ENCODE measurements around the gene PRKN. TPM values are rescaled to one million over a fixed set of nuclear protein-coding genes. Genes with fewer than 3 reads are reported as not detected.

Gene PRKN
- total RNA-seq, 3 donors from 2014 or later: 5.2 to 10.2 (median 8.1) TPM

- no peaks in the 10 kb centered on the region for H3K4me1 ChIP-seq (ENCODE audit: low read depth)
- no peak overlapping the region for H3K4me3 ChIP-seq
- H3K9me3 ChIP-seq: no peaks in the 10 kb centered on the region
- DNase-seq: no peak
- no peak for TF ChIP-seq CTCF (IDR thresholded peaks at IDR 0.05)
- ATAC-seq: no peak
- H3K36me3 ChIP-seq (ENCODE audit: low read depth): no peaks in the 10 kb centered on the region
- intact Hi-C loops (cut with DNase I, micrococcal nuclease): no loop called here
Observed at GRCh38 chr6:161761966-161762365, 965.6 kb downstream of the PRKN start.

GRCh38 chr6:161755080-161755479 is 972.5 kb downstream of the PRKN start:
- ATAC-seq (no peak), DNase-seq (no peak)
- Histone ChIP-seq H3K4me3 (no peak overlapping the region), H3K36me3 (ENCODE audit: low read depth) (no peaks in the 10 kb centered on the region), H3K9me3 (no peaks in the 10 kb centered on the region), H3K4me1 (ENCODE audit: low read depth) (no peaks in the 10 kb centered on the region)
- intact Hi-C loops (cut with DNase I, micrococcal nuclease): no loop called here
- TF ChIP-seq CTCF (IDR thresholded peaks at IDR 0.05): no peak

- ATAC-seq: no peak
- H3K4me3 ChIP-seq: no peak overlapping the region
- H3K36me3 ChIP-seq (ENCODE audit: low read depth): no peaks in the 10 kb centered on the region
- H3K9me3 ChIP-seq: no peaks in the 10 kb centered on the region
- H3K4me1 ChIP-seq (ENCODE audit: low read depth): no peaks in the 10 kb centered on the region
- no peak for TF ChIP-seq CTCF (IDR thresholded peaks at IDR 0.05)
- intact Hi-C loops (cut with DNase I, micrococcal nuclease): no loop called here
- DNase-seq: no peak
Observed at GRCh38 chr6:161750686-161751085, 976.9 kb downstream of the PRKN start.

- ATAC-seq: no peak
- Histone ChIP-seq H3K9me3 (no peaks in the 10 kb centered on the region), H3K4me3 (no peak overlapping the region), H3K4me1 (ENCODE audit: low read depth) (no peaks in the 10 kb centered on the region), H3K36me3 (ENCODE audit: low read depth) (no peaks in the 10 kb centered on the region)
- intact Hi-C loops (cut with DNase I, micrococcal nuclease): no loop called here
- DNase-seq: no peak
- no peak for TF ChIP-seq CTCF (IDR thresholded peaks at IDR 0.05)
Observed at GRCh38 chr6:161749576-161749975, 978.0 kb downstream of the PRKN start.

- ATAC-seq (no peak), DNase-seq (peak in 2 of 3 donors; percentile 37 to 65)
- Histone ChIP-seq H3K9me3 (no peaks in the 10 kb centered on the region), H3K4me1 (ENCODE audit: low read depth) (no peaks in the 10 kb centered on the region), H3K4me3 (no peak overlapping the region), H3K36me3 (ENCODE audit: low read depth) (no peaks in the 10 kb centered on the region)
- no peak for TF ChIP-seq CTCF (IDR thresholded peaks at IDR 0.05)
- intact Hi-C loops (cut with DNase I, micrococcal nuclease): no loop called here
Observed at GRCh38 chr6:161748535-161749416, 978.8 kb downstream of the PRKN start.
